PC-9 (cell line): Measurements from ENCODE around the gene ERCC2. TPM values are rescaled to one million over a fixed set of nuclear protein-coding genes. Genes with fewer than 3 reads are reported as not detected.

Source experiments
- BruUV-seq: library from RNA; stranded (reverse); fragments of 400-500 nt; replicated peaks from 2 replicates; lab custom pipeline; 2021; lab: Mats Ljungman, UMichigan
- CTCF ChIA-PET: fragments of 300-600 bp; sonication (Branson Sonifier 250); formaldehyde crosslinking; loops from one replicate; lab custom pipeline; 2022; ENCODE audit warnings: antibody characterized with exemption; lab: Charles Lee
- POLR2A ChIA-PET: fragments of 300-600 bp; sonication (Branson Sonifier 250); formaldehyde crosslinking; loops from one replicate; lab custom pipeline; 2022; ENCODE audit warnings: antibody characterized with exemption; ENCODE audit not compliant: unreplicated experiment; lab: Charles Lee
- DNase-seq, 2 experiments: peaks; one replicate each; pipeline versions ENCODE4 v3.0.0 to v3.0.0-alpha.2; 2015 to 2022; ENCODE audit warnings: mixed read lengths in 1 of 2
- H2AFZ ChIP-seq: fragments of 200-600 bp; sonication (generic); 2 replicates; pipeline ENCODE4 v1.8.1; 2017; ENCODE audit warnings: antibody characterized with exemption
- H3F3A ChIP-seq: fragments of 200-600 bp; sonication (generic); 2 replicates; pipeline ENCODE4 v1.8.1; 2017; ENCODE audit warnings: antibody characterized with exemption, mild to moderate bottlenecking, low read depth; ENCODE audit not compliant: insufficient read depth
- H3K27ac ChIP-seq: fragments of 200-600 bp; sonication (generic); 2 replicates; pipeline ENCODE4 v1.6.1; 2016; ENCODE audit warnings: mixed run types
- H3K27me3 ChIP-seq: fragments of 200-600 bp; sonication (generic); 2 replicates; pipeline ENCODE4 v1.6.1; 2016; ENCODE audit warnings: low read depth, mixed run types; ENCODE audit not compliant: insufficient read depth
- H3K36me3 ChIP-seq: fragments of 200-600 bp; sonication (generic); 2 replicates; pipeline ENCODE4 v1.6.1; 2016; ENCODE audit warnings: low read depth, mixed run types
- H3K4me1 ChIP-seq: fragments of 200-600 bp; sonication (generic); replicated peaks from 2 replicates; pipeline ENCODE4 v1.6.1; 2016; ENCODE audit warnings: mixed run types; ENCODE audit not compliant: insufficient read depth
- H3K4me2 ChIP-seq: fragments of 200-600 bp; sonication (generic); 2 replicates; pipeline ENCODE4 v1.6.1; 2017; ENCODE audit warnings: mixed run types
- H3K4me3 ChIP-seq: fragments of 200-600 bp; sonication (generic); 2 replicates; pipeline ENCODE4 v1.6.1; 2016; ENCODE audit warnings: mixed run types
- H3K79me2 ChIP-seq: fragments of 200-600 bp; sonication (generic); 2 replicates; pipeline ENCODE4 v1.6.1; 2017; ENCODE audit warnings: low read depth, mixed run types
- H3K9me2 ChIP-seq: fragments of 200-600 bp; sonication (generic); 2 replicates; pipeline ENCODE4 v1.8.1; 2017; ENCODE audit warnings: mild to moderate bottlenecking; ENCODE audit not compliant: insufficient read depth
- H3K9me3 ChIP-seq: fragments of 200-600 bp; sonication (generic); 2 replicates; pipeline ENCODE4 v1.8.1; 2016; ENCODE audit warnings: low read depth; ENCODE audit not compliant: insufficient read depth
- H4K20me1 ChIP-seq: fragments of 200-600 bp; sonication (generic); 2 replicates; pipeline ENCODE4 v1.8.1; 2017; ENCODE audit not compliant: insufficient read depth
- EZH2 ChIP-seq: fragments of 200-600 bp; sonication (generic); IDR thresholded peaks from 2 replicates; pipeline ENCODE4 v1.8.0; 2017; ENCODE audit warnings: antibody characterized with exemption, low read depth
- intact Hi-C: fragments of 100-400 bp; cut with micrococcal nuclease; formaldehyde crosslinking; loops from one replicate; pipeline ENCODE4 v1.10.0; 2022; ENCODE audit not compliant: unreplicated experiment
- total RNA-seq: library from RNA; stranded (reverse); gene quantifications from 2 replicates; pipeline ENCODE4 v1.2.3, GENCODE V29; 2021
- TF ChIP-seq, protein P1 (sequence below): fragments of 200-600 bp; sonication (generic); conservative IDR thresholded peaks from 2 replicates; pipeline ENCODE4 v1.6.1; 2017; ENCODE audit warnings: mixed run types, antibody characterized with exemption, mild to moderate bottlenecking, moderate library complexity

The ERCC2 gene
- total RNA-seq, 1 experiment from 2014 or later = 33.1 TPM

DNA sequence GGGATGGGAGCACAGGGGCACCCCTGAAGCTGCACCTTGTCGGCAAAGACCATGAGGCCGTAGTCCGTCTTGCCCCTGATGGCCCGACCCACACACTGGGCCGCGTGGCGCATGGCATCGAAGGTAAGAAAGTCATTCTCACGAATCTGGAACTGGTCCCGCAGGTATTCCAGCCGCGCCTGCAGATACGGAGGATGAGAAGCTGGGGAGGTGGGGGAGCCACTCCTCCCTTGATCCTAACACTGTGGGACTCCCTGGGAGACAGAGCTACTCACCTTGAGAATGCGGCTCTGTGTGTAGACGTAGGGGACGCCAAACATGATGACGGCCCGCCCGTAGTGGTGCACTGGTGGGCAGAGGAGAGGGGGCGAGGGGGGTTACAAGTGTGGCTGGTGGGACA lies 17.9 kb downstream of the ERCC2 start:
- Histone ChIP-seq H3K27me3 (no peaks in the 10 kb centered on the region), H3K27ac (no peak overlapping the region), H3K9me2 (no peaks in the 10 kb centered on the region), H3K4me2 (no peak overlapping the region), H3K4me3 (no peak overlapping the region), H3F3A (peaks cover 6% of the 10 kb centered on the region; the same call in 1 of the 2 replicates), H3K36me3 (no peaks in the 10 kb centered on the region), H3K9me3 (no peaks in the 10 kb centered on the region), H3K79me2 (no peaks in the 10 kb centered on the region), H3K4me1 (no peaks in the 10 kb centered on the region), H2AFZ (no peak overlapping the region), H4K20me1 (no peaks in the 10 kb centered on the region)
- intact Hi-C loops = no loop called here
- no peak for TF ChIP-seq EZH2
- TF ChIP-seq, protein P1, sequence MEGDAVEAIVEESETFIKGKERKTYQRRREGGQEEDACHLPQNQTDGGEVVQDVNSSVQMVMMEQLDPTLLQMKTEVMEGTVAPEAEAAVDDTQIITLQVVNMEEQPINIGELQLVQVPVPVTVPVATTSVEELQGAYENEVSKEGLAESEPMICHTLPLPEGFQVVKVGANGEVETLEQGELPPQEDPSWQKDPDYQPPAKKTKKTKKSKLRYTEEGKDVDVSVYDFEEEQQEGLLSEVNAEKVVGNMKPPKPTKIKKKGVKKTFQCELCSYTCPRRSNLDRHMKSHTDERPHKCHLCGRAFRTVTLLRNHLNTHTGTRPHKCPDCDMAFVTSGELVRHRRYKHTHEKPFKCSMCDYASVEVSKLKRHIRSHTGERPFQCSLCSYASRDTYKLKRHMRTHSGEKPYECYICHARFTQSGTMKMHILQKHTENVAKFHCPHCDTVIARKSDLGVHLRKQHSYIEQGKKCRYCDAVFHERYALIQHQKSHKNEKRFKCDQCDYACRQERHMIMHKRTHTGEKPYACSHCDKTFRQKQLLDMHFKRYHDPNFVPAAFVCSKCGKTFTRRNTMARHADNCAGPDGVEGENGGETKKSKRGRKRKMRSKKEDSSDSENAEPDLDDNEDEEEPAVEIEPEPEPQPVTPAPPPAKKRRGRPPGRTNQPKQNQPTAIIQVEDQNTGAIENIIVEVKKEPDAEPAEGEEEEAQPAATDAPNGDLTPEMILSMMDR = no peak
- CTCF ChIA-PET = interaction anchor here (0.5 kb wide), 1 partner anchor 43 kb away, joined by 3 read pairs; no protein-coding TSS in a partner anchor
- no peak for DNase-seq
- POLR2A ChIA-PET = interaction anchor here (0.6 kb wide), 1 partner anchor 494 kb away, joined by 4 read pairs; no protein-coding TSS in a partner anchor
- no TSS peak for BruUV-seq

DNA sequence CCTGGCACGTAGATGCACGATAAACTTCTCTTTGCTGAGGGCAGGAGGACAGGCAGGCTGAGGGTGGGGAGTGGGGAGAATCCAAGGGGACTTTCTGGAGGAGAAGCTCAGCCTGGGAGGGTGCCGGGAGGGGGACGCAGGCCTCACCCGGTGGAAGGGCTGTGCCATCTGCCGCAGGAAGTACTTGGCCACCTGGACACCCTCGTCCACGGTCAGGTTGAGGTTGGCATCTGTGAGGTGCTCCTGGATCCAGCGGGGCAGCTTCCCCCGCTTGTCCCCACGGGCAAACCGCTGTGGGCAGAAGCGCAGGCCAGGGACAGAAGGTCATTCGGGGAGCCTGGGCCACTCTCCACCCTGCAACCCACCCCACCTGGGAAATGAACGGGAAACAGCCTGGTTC lies 18.3 kb downstream of the ERCC2 start:
- intact Hi-C loops = no loop called here
- Histone ChIP-seq H2AFZ (no peak overlapping the region), H3K79me2 (no peaks in the 10 kb centered on the region), H3K4me3 (no peak overlapping the region), H4K20me1 (no peaks in the 10 kb centered on the region), H3K27me3 (no peaks in the 10 kb centered on the region), H3K9me3 (no peaks in the 10 kb centered on the region), H3K27ac (no peak overlapping the region), H3K4me1 (no peaks in the 10 kb centered on the region), H3F3A (peaks cover 6% of the 10 kb centered on the region; the same call in 1 of the 2 replicates), H3K36me3 (no peaks in the 10 kb centered on the region), H3K9me2 (no peaks in the 10 kb centered on the region), H3K4me2 (no peak overlapping the region)
- DNase-seq = no peak
- ChIA-PET CTCF (no interaction called here), POLR2A (no interaction called here)
- TF ChIP-seq, protein P1 = no peak
- TF ChIP-seq EZH2 = no peak
- no TSS peak for BruUV-seq

DNA sequence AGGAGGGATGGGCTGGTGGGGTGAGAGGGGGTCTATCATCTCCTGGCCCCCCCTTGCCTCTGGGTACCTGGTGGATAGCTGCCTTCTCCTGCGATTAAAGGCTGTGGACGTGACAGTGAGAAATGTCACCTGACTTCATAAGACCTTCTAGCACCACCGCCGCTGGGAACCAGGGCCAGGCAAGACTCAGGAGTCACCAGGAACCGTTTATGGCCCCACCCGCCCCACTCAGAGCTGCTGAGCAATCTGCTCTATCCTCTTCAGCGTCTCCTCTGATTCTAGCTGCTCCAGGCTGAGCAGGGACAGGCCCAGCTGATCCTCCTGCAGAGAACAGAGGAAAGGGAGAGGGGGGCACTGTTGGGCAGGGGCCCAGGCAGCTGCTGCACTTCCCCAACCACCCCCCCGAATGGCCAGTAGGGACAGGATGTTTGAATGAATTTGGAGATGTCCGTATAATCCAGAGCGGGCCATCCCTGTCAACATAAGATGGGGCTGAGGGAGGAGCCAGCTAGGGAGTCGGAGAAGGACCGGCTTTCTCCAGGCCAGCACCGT lies 18.9 kb downstream of the ERCC2 start:
- H3K9me2 ChIP-seq = no peaks in the 10 kb centered on the region
- ChIA-PET POLR2A (no interaction called here), CTCF (no interaction called here)
- H3K36me3 ChIP-seq = no peaks in the 10 kb centered on the region
- H2AFZ ChIP-seq = no peak overlapping the region
- no peak overlapping the region for H3K27ac ChIP-seq
- no peak for DNase-seq
- H4K20me1 ChIP-seq = no peaks in the 10 kb centered on the region
- no peaks in the 10 kb centered on the region for H3K79me2 ChIP-seq
- no peak overlapping the region for H3K4me3 ChIP-seq
- no peak overlapping the region for H3K4me2 ChIP-seq
- BruUV-seq = no TSS peak
- H3K9me3 ChIP-seq = no peaks in the 10 kb centered on the region
- intact Hi-C loops = no loop called here
- H3K27me3 ChIP-seq = no peaks in the 10 kb centered on the region
- TF ChIP-seq, protein P1 = no peak
- TF ChIP-seq EZH2 = no peak
- H3F3A ChIP-seq = peaks cover 6% of the 10 kb centered on the region; the same call in 1 of the 2 replicates
- H3K4me1 ChIP-seq = no peaks in the 10 kb centered on the region
